ENCODE results near the gene KRT36.

DNA sequence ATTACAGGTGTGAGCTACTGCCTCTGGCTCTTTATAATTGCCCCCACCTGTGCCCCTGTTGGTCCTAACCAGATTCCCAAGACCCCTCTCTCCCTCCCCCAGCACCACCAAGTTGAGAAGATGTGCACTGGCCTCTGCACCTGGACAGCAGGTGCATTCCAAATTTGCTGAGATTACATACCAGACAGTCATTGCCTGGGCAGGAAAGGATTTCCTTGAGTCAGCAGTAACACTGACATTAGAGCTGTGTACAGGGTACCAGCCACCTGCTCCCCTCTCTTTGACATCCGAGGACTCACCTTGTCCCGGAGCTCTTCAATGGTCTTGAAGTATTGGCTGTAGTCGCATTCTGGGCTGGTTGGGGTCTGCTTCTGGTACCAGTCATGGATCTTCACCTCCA lies 28.3 kb upstream of the KRT36 start:
- TF ChIP-seq, protein P1, sequence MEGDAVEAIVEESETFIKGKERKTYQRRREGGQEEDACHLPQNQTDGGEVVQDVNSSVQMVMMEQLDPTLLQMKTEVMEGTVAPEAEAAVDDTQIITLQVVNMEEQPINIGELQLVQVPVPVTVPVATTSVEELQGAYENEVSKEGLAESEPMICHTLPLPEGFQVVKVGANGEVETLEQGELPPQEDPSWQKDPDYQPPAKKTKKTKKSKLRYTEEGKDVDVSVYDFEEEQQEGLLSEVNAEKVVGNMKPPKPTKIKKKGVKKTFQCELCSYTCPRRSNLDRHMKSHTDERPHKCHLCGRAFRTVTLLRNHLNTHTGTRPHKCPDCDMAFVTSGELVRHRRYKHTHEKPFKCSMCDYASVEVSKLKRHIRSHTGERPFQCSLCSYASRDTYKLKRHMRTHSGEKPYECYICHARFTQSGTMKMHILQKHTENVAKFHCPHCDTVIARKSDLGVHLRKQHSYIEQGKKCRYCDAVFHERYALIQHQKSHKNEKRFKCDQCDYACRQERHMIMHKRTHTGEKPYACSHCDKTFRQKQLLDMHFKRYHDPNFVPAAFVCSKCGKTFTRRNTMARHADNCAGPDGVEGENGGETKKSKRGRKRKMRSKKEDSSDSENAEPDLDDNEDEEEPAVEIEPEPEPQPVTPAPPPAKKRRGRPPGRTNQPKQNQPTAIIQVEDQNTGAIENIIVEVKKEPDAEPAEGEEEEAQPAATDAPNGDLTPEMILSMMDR (optimal IDR thresholded peaks at IDR 0.05 in 1 of 3, IDR thresholded peaks at IDR 0.05 in 1 of 3, conservative IDR thresholded peaks at IDR 0.05 in 1 of 3; ENCODE audit: extremely low read depth in 1 of 3, insufficient read depth in 2 of 3, low read length in 3 of 3): no peak
- TF ChIP-seq EZH2 (IDR thresholded peaks at IDR 0.05; ENCODE audit: low read length): no peak
